Measurements from ENCODE around the gene PIN4.
"Not testable (repeated sequence)": the region's sequence is repeated elsewhere in the genome, so short reads cannot be mapped to it uniquely, and the experiment has no call there.

PIN4 gene

DNA sequence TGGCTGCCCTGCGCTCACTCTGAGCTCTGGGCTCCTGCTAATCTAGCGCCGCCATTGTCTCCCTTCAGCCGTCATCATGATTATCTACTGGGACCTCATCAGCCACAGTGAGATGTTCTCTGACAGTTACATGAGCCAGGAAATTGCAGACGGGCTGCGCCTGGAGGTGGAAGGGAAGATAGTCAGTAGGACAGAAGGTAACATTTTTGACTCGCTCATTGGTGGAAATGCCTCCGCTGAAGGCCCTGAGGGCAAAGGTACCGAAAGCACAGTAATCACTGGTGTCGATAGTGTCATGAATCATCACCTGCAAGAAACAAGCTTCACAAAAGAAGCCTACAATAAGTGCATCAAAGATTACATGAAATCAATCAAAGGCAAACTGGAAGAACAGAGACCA lies 21.8 kb upstream of the PIN4 start:
- no peak overlapping the region for H3K4me2 ChIP-seq (ENCODE audit: low read depth, low read length, poor library complexity, severe bottlenecking)
- H3K27me3 ChIP-seq (ENCODE audit: low read length), result no peaks in the 10 kb centered on the region
- TF ChIP-seq CTCF (IDR thresholded peaks at IDR 0.05; ENCODE audit: insufficient read depth, low read length, poor library complexity, severe bottlenecking) (no peak), EZH2phosphoT487 (conservative IDR thresholded peaks at IDR 0.05; ENCODE audit: low read length) (no peak)
- H3F3A ChIP-seq (ENCODE audit: insufficient read depth), result no peaks in the 10 kb centered on the region
- H3K9me2 ChIP-seq (replicated peaks; ENCODE audit: insufficient read depth, low read length), result no peaks in the 10 kb centered on the region
- H3K4me3 ChIP-seq (ENCODE audit: insufficient read depth, low read length, poor library complexity, severe bottlenecking), result no peak overlapping the region
- H3K36me3 ChIP-seq (ENCODE audit: low read length), result no peaks in the 10 kb centered on the region
- no peak overlapping the region for H3K9ac ChIP-seq (ENCODE audit: low read length)
- no peaks in the 10 kb centered on the region for H3K9me3 ChIP-seq (ENCODE audit: insufficient read depth, low read length)
- H3K79me2 ChIP-seq (ENCODE audit: insufficient read depth, low read length), result no peaks in the 10 kb centered on the region
- H2AFZ ChIP-seq (ENCODE audit: low read depth, low read length, severe bottlenecking), result no peak overlapping the region
- H4K20me1 ChIP-seq (ENCODE audit: low read depth, low read length), result no peaks in the 10 kb centered on the region
- H3K27ac ChIP-seq (ENCODE audit: low read depth, low read length), result no peak overlapping the region

GRCh38 chrX:72165551-72165950 lies 16.0 kb upstream of the PIN4 start:
- H3K36me3 ChIP-seq (ENCODE audit: low read length), result no peaks in the 10 kb centered on the region
- H3K27ac ChIP-seq (ENCODE audit: low read depth, low read length), result no peak overlapping the region
- H3K27me3 ChIP-seq (ENCODE audit: low read length), result no peaks in the 10 kb centered on the region
- TF ChIP-seq EZH2phosphoT487 (conservative IDR thresholded peaks at IDR 0.05; ENCODE audit: low read length), result no peak
- TF ChIP-seq CTCF (IDR thresholded peaks at IDR 0.05; ENCODE audit: insufficient read depth, low read length, poor library complexity, severe bottlenecking), result no peak
- H3K4me2 ChIP-seq (ENCODE audit: low read depth, low read length, poor library complexity, severe bottlenecking), result no peak overlapping the region
- H3F3A ChIP-seq (ENCODE audit: insufficient read depth), result no peaks in the 10 kb centered on the region
- no peaks in the 10 kb centered on the region for H3K79me2 ChIP-seq (ENCODE audit: insufficient read depth, low read length)
- no peaks in the 10 kb centered on the region for H3K9me2 ChIP-seq (replicated peaks; ENCODE audit: insufficient read depth, low read length)
- H2AFZ ChIP-seq (ENCODE audit: low read depth, low read length, severe bottlenecking), result no peak overlapping the region
- no peak overlapping the region for H3K9ac ChIP-seq (ENCODE audit: low read length)
- no peak overlapping the region for H3K4me3 ChIP-seq (ENCODE audit: insufficient read depth, low read length, poor library complexity, severe bottlenecking)
- no peaks in the 10 kb centered on the region for H4K20me1 ChIP-seq (ENCODE audit: low read depth, low read length)
- H3K9me3 ChIP-seq (ENCODE audit: insufficient read depth, low read length), result no peaks in the 10 kb centered on the region

GRCh38 chrX:72169008-72169728 lies 12.4 kb upstream of the PIN4 start:
- H3K4me2 ChIP-seq (ENCODE audit: low read depth, low read length, poor library complexity, severe bottlenecking), result no peak overlapping the region
- no peak overlapping the region for H3K27ac ChIP-seq (ENCODE audit: low read depth, low read length)
- no peak overlapping the region for H3K9ac ChIP-seq (ENCODE audit: low read length)
- H3K79me2 ChIP-seq (ENCODE audit: insufficient read depth, low read length), result no peaks in the 10 kb centered on the region
- H2AFZ ChIP-seq (ENCODE audit: low read depth, low read length, severe bottlenecking), result no peak overlapping the region
- H3K9me2 ChIP-seq (replicated peaks; ENCODE audit: insufficient read depth, low read length), result no peaks in the 10 kb centered on the region
- H3K36me3 ChIP-seq (ENCODE audit: low read length), result no peaks in the 10 kb centered on the region
- H4K20me1 ChIP-seq (ENCODE audit: low read depth, low read length), result no peaks in the 10 kb centered on the region
- no peak for TF ChIP-seq CTCF (IDR thresholded peaks at IDR 0.05; ENCODE audit: insufficient read depth, low read length, poor library complexity, severe bottlenecking)
- no peak for TF ChIP-seq EZH2phosphoT487 (conservative IDR thresholded peaks at IDR 0.05; ENCODE audit: low read length)
- H3F3A ChIP-seq (ENCODE audit: insufficient read depth), result no peaks in the 10 kb centered on the region
- no peak overlapping the region for H3K4me3 ChIP-seq (ENCODE audit: insufficient read depth, low read length, poor library complexity, severe bottlenecking)
- no peaks in the 10 kb centered on the region for H3K27me3 ChIP-seq (ENCODE audit: low read length)
- H3K9me3 ChIP-seq (ENCODE audit: insufficient read depth, low read length), result no peaks in the 10 kb centered on the region

GRCh38 chrX:72176289-72176688 lies 5.3 kb upstream of the PIN4 start:
- not testable (repeated sequence) for H3K27me3 ChIP-seq (ENCODE audit: low read length); H3K4me2 ChIP-seq (ENCODE audit: low read depth, low read length, poor library complexity, severe bottlenecking); H3F3A ChIP-seq (ENCODE audit: insufficient read depth); H3K9me2 ChIP-seq (replicated peaks; ENCODE audit: insufficient read depth, low read length); H3K27ac ChIP-seq (ENCODE audit: low read depth, low read length); H3K36me3 ChIP-seq (ENCODE audit: low read length); H3K9me3 ChIP-seq (ENCODE audit: insufficient read depth, low read length); H3K9ac ChIP-seq (ENCODE audit: low read length); H3K4me3 ChIP-seq (ENCODE audit: insufficient read depth, low read length, poor library complexity, severe bottlenecking); H4K20me1 ChIP-seq (ENCODE audit: low read depth, low read length); H3K79me2 ChIP-seq (ENCODE audit: insufficient read depth, low read length); H2AFZ ChIP-seq (ENCODE audit: low read depth, low read length, severe bottlenecking)
